Measurements from ENCODE around the gene MAPKAPK3. TPM values are rescaled to one million over a fixed set of nuclear protein-coding genes. Genes with fewer than 3 reads are reported as not detected.
"Not testable (repeated sequence)": the region's sequence is repeated elsewhere in the genome, so short reads cannot be mapped to it uniquely, and the experiment has no call there.

Gene MAPKAPK3
- total RNA-seq, 1 donor from 2014 or later: 207 TPM

- H3K36me3 Mint-ChIP-seq (ENCODE audit: low read depth): no peaks in the 10 kb centered on the region
- H3K9me3 Mint-ChIP-seq: no peaks in the 10 kb centered on the region
- H3K27me3 Mint-ChIP-seq: peaks cover 8% of the 10 kb centered on the region
- H3K4me3 Mint-ChIP-seq: peak overlapping the region; percentile 15
- peaks cover 17% of the 10 kb centered on the region for H3K4me1 Mint-ChIP-seq
- intact Hi-C loops (cut with micrococcal nuclease): no loop called here
- DNase-seq: no peak
- H3K27ac Mint-ChIP-seq: peak overlapping the region; percentile 66
Observed at GRCh38 chr3:50665081-50665840, 48.3 kb downstream of the MAPKAPK3 start.

- peaks cover 17% of the 10 kb centered on the region for H3K4me1 Mint-ChIP-seq
- intact Hi-C loops (cut with micrococcal nuclease); H3K36me3 Mint-ChIP-seq (ENCODE audit: low read depth); H3K9me3 Mint-ChIP-seq; DNase-seq; H3K27ac Mint-ChIP-seq; H3K4me3 Mint-ChIP-seq: not testable (repeated sequence)
- peaks cover 12% of the 10 kb centered on the region for H3K27me3 Mint-ChIP-seq
Observed at GRCh38 chr3:50665841-50666115, 48.8 kb downstream of the MAPKAPK3 start.

- DNase-seq: no peak
- Mint-ChIP-seq H3K4me1 (peaks cover 16% of the 10 kb centered on the region), H3K9me3 (no peaks in the 10 kb centered on the region), H3K27ac (no peak overlapping the region), H3K27me3 (peaks cover 21% of the 10 kb centered on the region), H3K4me3 (no peak overlapping the region), H3K36me3 (ENCODE audit: low read depth) (no peaks in the 10 kb centered on the region)
- intact Hi-C loops (cut with micrococcal nuclease): no loop called here
Observed at GRCh38 chr3:50666837-50667236, 49.9 kb downstream of the MAPKAPK3 start.

- DNase-seq: no peak
- Mint-ChIP-seq H3K27me3 (peaks cover 52% of the 10 kb centered on the region), H3K9me3 (no peaks in the 10 kb centered on the region), H3K27ac (no peak overlapping the region), H3K4me3 (no peak overlapping the region), H3K36me3 (ENCODE audit: low read depth) (peaks cover 5% of the 10 kb centered on the region), H3K4me1 (peaks cover 14% of the 10 kb centered on the region)
- intact Hi-C loops (cut with micrococcal nuclease): no loop called here
Observed at GRCh38 chr3:50671331-50671730, 54.4 kb downstream of the MAPKAPK3 start.

GRCh38 chr3:50672656-50673055, 55.7 kb downstream of the MAPKAPK3 start:
- Mint-ChIP-seq H3K27ac (no peak overlapping the region), H3K27me3 (peaks cover 57% of the 10 kb centered on the region), H3K9me3 (no peaks in the 10 kb centered on the region), H3K36me3 (ENCODE audit: low read depth) (peaks cover 5% of the 10 kb centered on the region), H3K4me3 (no peak overlapping the region), H3K4me1 (peaks cover 10% of the 10 kb centered on the region)
- intact Hi-C loops (cut with micrococcal nuclease): no loop called here
- DNase-seq: no peak

- Mint-ChIP-seq H3K27ac (peak overlapping the region; percentile 40), H3K4me3 (peak overlapping the region; percentile 69), H3K4me1 (peaks cover 10% of the 10 kb centered on the region), H3K9me3 (no peaks in the 10 kb centered on the region), H3K27me3 (peaks cover 59% of the 10 kb centered on the region), H3K36me3 (ENCODE audit: low read depth) (peaks cover 5% of the 10 kb centered on the region)
- DNase-seq: no peak
- intact Hi-C loops (cut with micrococcal nuclease): loop anchor here (2.0 kb wide), 1 partner anchor 57 kb away; the partner anchor contains the start of gene MAPKAPK3
Observed at GRCh38 chr3:50673931-50674330, 57.0 kb downstream of the MAPKAPK3 start.

- H3K27me3 Mint-ChIP-seq: peaks cover 58% of the 10 kb centered on the region
- peak within 1 kb of the TSS; percentile 76 for H3K4me3 Mint-ChIP-seq
- H3K27ac Mint-ChIP-seq: peak within 1 kb of the TSS; percentile 40
- intact Hi-C loops (cut with micrococcal nuclease): loop anchor here (2.0 to 5.0 kb wide), 2 partner anchors 58 to 698 kb away; partner anchors contain the start of gene MAPKAPK3
- H3K9me3 Mint-ChIP-seq: no peaks in the 10 kb centered on the region
- peaks cover 10% of the 10 kb centered on the region for H3K4me1 Mint-ChIP-seq
- peak; percentile 92 for DNase-seq
- H3K36me3 Mint-ChIP-seq (ENCODE audit: low read depth): peaks cover 5% of the 10 kb centered on the region
Observed at GRCh38 chr3:50674349-50675178, 57.6 kb downstream of the MAPKAPK3 start, which contains the start of gene DOCK3. Gene DOCK3, plus strand, starts transcription at chr3:50674927. Its CDS starts 337 bp downstream, at chr3:50675264.

GRCh38 chr3:50675179-50676030, 58.5 kb downstream of the MAPKAPK3 start:
- H3K27me3 Mint-ChIP-seq: peaks cover 58% of the 10 kb centered on the region
- H3K36me3 Mint-ChIP-seq (ENCODE audit: low read depth): peaks cover 5% of the 10 kb centered on the region
- H3K9me3 Mint-ChIP-seq: no peaks in the 10 kb centered on the region
- H3K4me3 Mint-ChIP-seq: peak overlapping the region; percentile 76
- DNase-seq: peak; percentile 87
- intact Hi-C loops (cut with micrococcal nuclease): loop anchor here (2.0 to 5.0 kb wide), 2 partner anchors 59 to 697 kb away; partner anchors contain the start of gene MAPKAPK3
- H3K4me1 Mint-ChIP-seq: peaks cover 10% of the 10 kb centered on the region
- no peak overlapping the region for H3K27ac Mint-ChIP-seq

GRCh38 chr3:50676031-50676705, 59.2 kb downstream of the MAPKAPK3 start:
- H3K9me3 Mint-ChIP-seq: no peaks in the 10 kb centered on the region
- H3K36me3 Mint-ChIP-seq (ENCODE audit: low read depth): peaks cover 5% of the 10 kb centered on the region
- intact Hi-C loops (cut with micrococcal nuclease): loop anchor here (5.0 kb wide), 1 partner anchor 696 kb away; no protein-coding TSS in a partner anchor
- peaks cover 10% of the 10 kb centered on the region for H3K4me1 Mint-ChIP-seq
- H3K27ac Mint-ChIP-seq: no peak overlapping the region
- peak overlapping the region; percentile 31 for H3K4me3 Mint-ChIP-seq
- H3K27me3 Mint-ChIP-seq: peaks cover 56% of the 10 kb centered on the region
- no peak for DNase-seq

- H3K4me3 Mint-ChIP-seq: no peak overlapping the region
- intact Hi-C loops (cut with micrococcal nuclease): no loop called here
- DNase-seq: no peak
- no peaks in the 10 kb centered on the region for H3K4me1 Mint-ChIP-seq
- no peaks in the 10 kb centered on the region for H3K36me3 Mint-ChIP-seq (ENCODE audit: low read depth)
- H3K27me3 Mint-ChIP-seq: peaks cover 18% of the 10 kb centered on the region
- no peak overlapping the region for H3K27ac Mint-ChIP-seq
- no peaks in the 10 kb centered on the region for H3K9me3 Mint-ChIP-seq
Observed at GRCh38 chr3:50687127-50687751, 70.3 kb downstream of the MAPKAPK3 start.

GRCh38 chr3:50687916-50688315, 71.0 kb downstream of the MAPKAPK3 start:
- Mint-ChIP-seq H3K4me3 (no peak overlapping the region), H3K27ac (no peak overlapping the region), H3K36me3 (ENCODE audit: low read depth) (no peaks in the 10 kb centered on the region), H3K27me3 (peaks cover 18% of the 10 kb centered on the region), H3K9me3 (no peaks in the 10 kb centered on the region), H3K4me1 (no peaks in the 10 kb centered on the region)
- DNase-seq: no peak
- intact Hi-C loops (cut with micrococcal nuclease): no loop called here

- intact Hi-C loops (cut with micrococcal nuclease); H3K9me3 Mint-ChIP-seq; DNase-seq; H3K36me3 Mint-ChIP-seq (ENCODE audit: low read depth); H3K4me3 Mint-ChIP-seq; H3K27ac Mint-ChIP-seq; H3K4me1 Mint-ChIP-seq: not testable (repeated sequence)
- H3K27me3 Mint-ChIP-seq: peaks cover 13% of the 10 kb centered on the region
Observed at GRCh38 chr3:50688602-50689001, 71.7 kb downstream of the MAPKAPK3 start.

GRCh38 chr3:50689558-50689957, 72.6 kb downstream of the MAPKAPK3 start:
- Mint-ChIP-seq H3K27ac (no peak overlapping the region), H3K4me1 (no peaks in the 10 kb centered on the region), H3K4me3 (no peak overlapping the region), H3K9me3 (no peaks in the 10 kb centered on the region), H3K27me3 (peaks cover 9% of the 10 kb centered on the region), H3K36me3 (ENCODE audit: low read depth) (no peaks in the 10 kb centered on the region)
- no peak for DNase-seq
- intact Hi-C loops (cut with micrococcal nuclease): no loop called here
